IMR-90 (cell line): Measurements from ENCODE around the gene CELF5. TPM values are rescaled to one million over a fixed set of nuclear protein-coding genes. Genes with fewer than 3 reads are reported as not detected.

ENCODE experiments used
- ATAC-seq: fragments of 200-7000 bp; cut with Tn5 transposase; 2 replicates; pipeline ENCODE4 v1.9.1; 2020; ENCODE audit warnings: low read depth, mild to moderate bottlenecking, moderate library complexity
- BruUV-seq: library from RNA; stranded (reverse); fragments of 400-500 nt; replicated peaks from 2 replicates; lab custom pipeline; 2021; lab: Mats Ljungman, UMichigan
- CTCF ChIA-PET: fragments of 300-600 bp; formaldehyde crosslinking; extraction: SDS; loops from one replicate; lab custom pipeline; 2021; ENCODE audit warnings: antibody characterized with exemption; lab: Yijun Ruan, JAX
- POLR2A ChIA-PET: fragments of 300-600 bp; sonication (Branson Sonifier 250); formaldehyde crosslinking; loops from one replicate; lab custom pipeline; 2022; ENCODE audit warnings: antibody characterized with exemption; ENCODE audit not compliant: unreplicated experiment; lab: Charles Lee
- DNase-seq: peaks from one replicate; pipeline ENCODE4 v3.0.0; 2013
- H2AFZ ChIP-seq: replicated peaks from 2 replicates; pipeline ENCODE3; 2013; ENCODE audit warnings: low read length, mild to moderate bottlenecking; ENCODE audit not compliant: poor library complexity
- H2AK5ac ChIP-seq: 2 replicates; pipeline ENCODE4 v1.6.1; 2013; ENCODE audit warnings: low read depth, low read length, inconsistent platforms
- H2AK9ac ChIP-seq: replicated peaks from 2 replicates; pipeline ENCODE3; 2013; ENCODE audit warnings: mild to moderate bottlenecking, low read depth, low read length, moderate library complexity; ENCODE audit not compliant: poor library complexity
- H2BK120ac ChIP-seq: 2 replicates; pipeline ENCODE4 v1.6.1; 2013; ENCODE audit warnings: low read depth, low read length, inconsistent platforms
- H2BK15ac ChIP-seq: 3 replicates; pipeline ENCODE4 v1.6.1; 2013; ENCODE audit warnings: low read depth, low read length, inconsistent platforms
- H2BK20ac ChIP-seq: 2 replicates; pipeline ENCODE4 v1.6.1; 2013; ENCODE audit warnings: low read depth, mild to moderate bottlenecking, inconsistent platforms, low read length, moderate library complexity
- H2BK5ac ChIP-seq: 2 replicates; pipeline ENCODE4 v1.6.1; 2013; ENCODE audit warnings: mild to moderate bottlenecking, low read depth, low read length, inconsistent platforms; ENCODE audit not compliant: poor library complexity, severe bottlenecking
- H3K14ac ChIP-seq: replicated peaks from 2 replicates; pipeline ENCODE4 v1.6.1; 2013; ENCODE audit warnings: low read depth, low read length, inconsistent platforms
- H3K18ac ChIP-seq: 2 replicates; pipeline ENCODE4 v1.6.1; 2013; ENCODE audit warnings: low read depth, low read length, control low read depth
- H3K23ac ChIP-seq: 2 replicates; pipeline ENCODE4 v1.6.1; 2013; ENCODE audit warnings: low read depth, low read length, inconsistent platforms
- H3K27ac ChIP-seq: 2 replicates; pipeline ENCODE4 v1.5.1; 2013; ENCODE audit warnings: mild to moderate bottlenecking, control low read depth, low read length; ENCODE audit not compliant: insufficient read depth
- H3K27me3 ChIP-seq: 2 replicates; pipeline ENCODE4 v1.6.1; 2013; ENCODE audit warnings: low read length; ENCODE audit not compliant: control insufficient read depth, insufficient read depth
- H3K36me3 ChIP-seq: 2 replicates; pipeline ENCODE4 v1.6.1; 2013; ENCODE audit warnings: low read length, mixed read lengths; ENCODE audit not compliant: control insufficient read depth, insufficient read depth
- H3K4ac ChIP-seq: 2 replicates; pipeline ENCODE4 v1.6.1; 2013; ENCODE audit warnings: low read depth, low read length, inconsistent platforms
- H3K4me1 ChIP-seq: 2 replicates; pipeline ENCODE4 v1.6.1; 2013; ENCODE audit warnings: low read length, mixed read lengths; ENCODE audit not compliant: control insufficient read depth, insufficient read depth
- H3K4me2 ChIP-seq: 2 replicates; pipeline ENCODE4 v1.6.1; 2013; ENCODE audit warnings: low read depth, mild to moderate bottlenecking, control low read depth, low read length, moderate library complexity
- H3K4me3 ChIP-seq: 2 replicates; pipeline ENCODE4 v1.5.1; 2013; ENCODE audit warnings: low read depth, mild to moderate bottlenecking, control low read depth, low read length, moderate library complexity; ENCODE audit not compliant: insufficient read depth
- H3K56ac ChIP-seq: 2 replicates; pipeline ENCODE4 v1.6.1; 2013; ENCODE audit warnings: low read length, inconsistent platforms; ENCODE audit not compliant: insufficient read depth; ENCODE audit errors: extremely low read depth
- H3K79me1 ChIP-seq, 2 experiments: 2 replicates each; pipeline ENCODE4 v1.6.1; 2013; ENCODE audit warnings: low read length in 2 of 2, inconsistent platforms in 1 of 2, low read depth in 1 of 2
- H3K9ac ChIP-seq: 2 replicates; pipeline ENCODE4 v1.6.1; 2013; ENCODE audit warnings: low read depth, low read length, control low read depth
- H3K9me1 ChIP-seq: 2 replicates; pipeline ENCODE4 v1.6.1; 2013; ENCODE audit warnings: low read length, inconsistent platforms; ENCODE audit not compliant: insufficient read depth
- H3K9me3 ChIP-seq: 2 replicates; pipeline ENCODE4 v1.6.1; 2013; ENCODE audit warnings: low read length; ENCODE audit not compliant: control insufficient read depth, insufficient read depth
- H4K20me1 ChIP-seq: 2 replicates; pipeline ENCODE4 v1.6.1; 2013; ENCODE audit warnings: low read length, inconsistent platforms; ENCODE audit not compliant: insufficient read depth
- H4K5ac ChIP-seq: 2 replicates; pipeline ENCODE4 v1.6.1; 2013; ENCODE audit warnings: mild to moderate bottlenecking, low read depth, low read length, control low read depth
- H4K8ac ChIP-seq, 2 experiments: 2 replicates each; pipeline ENCODE4 v1.6.1; 2013; ENCODE audit warnings: low read depth in 2 of 2, low read length in 2 of 2, control low read depth in 1 of 2, inconsistent platforms in 1 of 2
- H4K91ac ChIP-seq: 2 replicates; pipeline ENCODE4 v1.6.1; 2013; ENCODE audit warnings: low read depth, low read length, inconsistent platforms; ENCODE audit not compliant: insufficient read depth
- NFE2L2 ChIP-seq: fragments of 150-350 bp; IDR thresholded peaks from 2 replicates; pipeline ENCODE4 v1.6.1; 2016; ENCODE audit warnings: low read depth, mild to moderate bottlenecking, low read length
- RFX5 ChIP-seq: IDR thresholded peaks from 2 replicates; pipeline ENCODE4 v1.8.0; 2012; ENCODE audit warnings: low read depth, mild to moderate bottlenecking, low read length, moderate library complexity
- WGBS, 2 experiments: methylation state at CpG; one replicate each; pipeline versions ENCODE4 v1.1.5 to v1.1.7; 2013; ENCODE audit warnings: missing lambda C conversion rate in 2 of 2; ENCODE audit not compliant: insufficient read length in 1 of 2; ENCODE audit errors: extremely low coverage in 2 of 2; 5-methylcytosine and 5-hydroxymethylcytosine counted together
- dilution Hi-C: fragments of 300-500 bp; cut with HindIII; formaldehyde crosslinking; loops from one replicate; pipeline ENCODE4 v1.14.3; 2018; ENCODE audit warnings: low sequenced_read_pairs; ENCODE audit not compliant: unreplicated experiment
- in situ Hi-C: fragments of 300-500 bp; cut with MboI; formaldehyde crosslinking; loops from 3 replicates; pipeline ENCODE4 v1.14.3; 2019; ENCODE audit warnings: low sequenced_read_pairs, inconsistent platforms, mixed read lengths
- intact Hi-C: fragments of 100-400 bp; cut with micrococcal nuclease; formaldehyde crosslinking; loops from 2 replicates; pipeline ENCODE4 v1.10.0; 2022
- polyA plus RNA-seq, 3 experiments: library from polyadenylated mRNA; depleted of rRNA; stranded (reverse); fragments of >200 nt; gene quantifications; 2 replicates each; pipeline ENCODE4 v1.2.3, GENCODE V29; 2012; ENCODE audit warnings: low replicate concordance in 1 of 3
- total RNA-seq: library from RNA; depleted of rRNA; stranded (reverse); fragments of >200 nt; gene quantifications from 2 replicates; pipeline ENCODE4 v1.2.3, GENCODE V29; 2012

Gene CELF5
- total and polyA plus RNA-seq, 2 of the 4 experiments (the other 2 are of a cell fraction): 0.02 TPM; not detected in 1

- H4K5ac ChIP-seq: no peak overlapping the region
- H3K4me2 ChIP-seq: no peak overlapping the region
- no peak overlapping the region for H2AK5ac ChIP-seq
- H4K20me1 ChIP-seq: no peaks in the 10 kb centered on the region; the same call in 1 of the 2 replicates
- no peak overlapping the region for H3K4me3 ChIP-seq
- H3K9me1 ChIP-seq: 0 out of 2 replicates have a peak, but pooled peaks cover 3% of the 10 kb centered on the region
- dilution Hi-C loops: no loop called here
- H3K79me1 ChIP-seq: no peaks in the 10 kb centered on the region
- H4K91ac ChIP-seq: no peak overlapping the region
- no peak overlapping the region for H2BK5ac ChIP-seq
- H3K27me3 ChIP-seq: peaks cover 37% of the 10 kb centered on the region
- 19% methylated on average over 2 of the region's 5 CpGs; no CpG with 5 or more reads in 1 of the 2 experiments for WGBS, 2 experiments
- TF ChIP-seq NFE2L2 (no peak), RFX5 (no peak)
- intact Hi-C loops: no loop called here
- ChIA-PET POLR2A (no interaction called here), CTCF (no interaction called here)
- no peak overlapping the region for H3K9ac ChIP-seq
- no peaks in the 10 kb centered on the region for H3K36me3 ChIP-seq
- no peak overlapping the region for H2AFZ ChIP-seq
- no peak overlapping the region for H3K23ac ChIP-seq
- H3K27ac ChIP-seq: no peak overlapping the region
- no peak overlapping the region for H3K18ac ChIP-seq
- H3K14ac ChIP-seq: no peak overlapping the region
- H2BK15ac ChIP-seq: no peak overlapping the region
- no peak overlapping the region for H3K56ac ChIP-seq
- 0 out of 2 replicates have a peak, but pooled peaks cover 2% of the 10 kb centered on the region for H3K4me1 ChIP-seq
- no peak overlapping the region for H4K8ac ChIP-seq
- H2BK120ac ChIP-seq: no peak overlapping the region
- peaks cover 5% of the 10 kb centered on the region for H3K9me3 ChIP-seq
- peak overlapping the region; percentile 65 for H2AK9ac ChIP-seq
- no peak for DNase-seq
- BruUV-seq: no TSS peak
- ATAC-seq: no peak
- H3K4ac ChIP-seq: no peak overlapping the region
- in situ Hi-C loops: no loop called here
- H2BK20ac ChIP-seq: no peak overlapping the region
Measured at GRCh38 chr19:3277649-3278048, 53.2 kb downstream of the CELF5 start.
